GM12874 (cell line): ENCODE data around the gene SP6.

Experiments
- TF ChIP-seq, protein P1 (sequence below): IDR thresholded peaks from 2 replicates; pipeline ENCODE4 v1.5.1; 2011; ENCODE audit warnings: low read depth, mild to moderate bottlenecking, control low read depth, low read length, moderate library complexity; ENCODE audit not compliant: insufficient read depth

Gene SP6

DNA sequence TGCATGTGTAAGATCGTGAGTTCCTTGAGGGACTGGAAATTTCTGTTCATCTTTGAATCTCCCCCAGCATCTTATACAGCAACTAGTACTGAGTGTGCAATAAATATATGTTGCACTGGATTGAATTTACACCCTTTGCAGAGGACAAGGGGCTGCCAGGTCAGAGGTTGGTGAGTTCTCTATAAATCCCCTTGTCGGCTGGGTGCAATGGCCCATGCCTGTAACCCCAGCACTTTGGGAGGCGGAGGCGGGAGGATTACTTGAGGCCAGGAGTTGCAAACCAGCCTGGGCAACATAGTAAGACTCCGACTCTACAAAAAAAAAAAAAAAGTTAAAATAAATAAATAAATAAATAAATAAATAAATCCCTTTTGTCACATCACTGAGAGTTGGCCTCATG lies 9.4 kb upstream of the SP6 start:
- TF ChIP-seq, protein P1, sequence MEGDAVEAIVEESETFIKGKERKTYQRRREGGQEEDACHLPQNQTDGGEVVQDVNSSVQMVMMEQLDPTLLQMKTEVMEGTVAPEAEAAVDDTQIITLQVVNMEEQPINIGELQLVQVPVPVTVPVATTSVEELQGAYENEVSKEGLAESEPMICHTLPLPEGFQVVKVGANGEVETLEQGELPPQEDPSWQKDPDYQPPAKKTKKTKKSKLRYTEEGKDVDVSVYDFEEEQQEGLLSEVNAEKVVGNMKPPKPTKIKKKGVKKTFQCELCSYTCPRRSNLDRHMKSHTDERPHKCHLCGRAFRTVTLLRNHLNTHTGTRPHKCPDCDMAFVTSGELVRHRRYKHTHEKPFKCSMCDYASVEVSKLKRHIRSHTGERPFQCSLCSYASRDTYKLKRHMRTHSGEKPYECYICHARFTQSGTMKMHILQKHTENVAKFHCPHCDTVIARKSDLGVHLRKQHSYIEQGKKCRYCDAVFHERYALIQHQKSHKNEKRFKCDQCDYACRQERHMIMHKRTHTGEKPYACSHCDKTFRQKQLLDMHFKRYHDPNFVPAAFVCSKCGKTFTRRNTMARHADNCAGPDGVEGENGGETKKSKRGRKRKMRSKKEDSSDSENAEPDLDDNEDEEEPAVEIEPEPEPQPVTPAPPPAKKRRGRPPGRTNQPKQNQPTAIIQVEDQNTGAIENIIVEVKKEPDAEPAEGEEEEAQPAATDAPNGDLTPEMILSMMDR: no peak

DNA sequence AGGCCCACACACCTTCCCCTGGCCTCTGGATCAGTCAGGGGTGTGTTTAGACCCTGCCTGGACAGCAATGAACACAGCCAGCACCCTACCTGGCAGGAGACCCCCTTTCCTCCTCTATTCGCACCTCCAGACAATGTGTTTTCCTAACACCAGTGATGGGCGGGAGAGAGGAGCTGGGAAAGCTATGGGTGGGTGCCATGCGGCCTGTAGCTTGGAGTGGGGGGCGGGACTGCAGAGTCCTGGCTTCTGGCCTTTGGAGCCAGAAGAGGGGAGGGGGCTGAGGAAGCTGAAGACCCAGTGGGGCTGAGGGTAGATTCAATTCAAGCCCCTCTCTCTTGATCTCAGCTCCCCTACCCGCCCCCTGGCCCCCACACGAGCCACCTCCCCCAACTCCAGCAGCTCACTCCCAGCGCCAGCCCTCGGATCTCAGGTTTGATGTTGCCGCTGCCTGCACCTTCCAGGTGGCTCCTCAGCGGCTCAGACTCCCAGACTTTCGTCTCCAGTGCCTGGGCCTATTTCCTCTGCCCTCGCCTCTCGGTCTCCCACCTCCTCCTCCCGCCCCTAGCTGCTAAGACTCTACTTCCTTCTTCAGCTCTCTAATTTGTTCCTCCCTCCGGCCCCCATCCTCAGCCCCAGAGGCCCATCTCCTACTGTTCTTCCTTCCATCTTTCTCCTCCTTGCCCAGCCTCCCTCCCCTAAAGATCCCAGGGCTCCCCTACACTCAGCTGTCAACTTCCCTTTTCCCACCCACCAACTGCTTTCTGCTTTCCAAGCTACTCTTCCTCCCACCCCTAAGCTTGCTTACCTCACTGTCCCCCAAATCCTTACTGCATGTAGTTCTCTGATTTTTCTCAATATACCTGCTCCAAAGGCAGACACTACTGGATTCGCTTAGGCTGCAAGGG lies 6.8 kb upstream of the SP6 start:
- TF ChIP-seq, protein P1: no peak

DNA sequence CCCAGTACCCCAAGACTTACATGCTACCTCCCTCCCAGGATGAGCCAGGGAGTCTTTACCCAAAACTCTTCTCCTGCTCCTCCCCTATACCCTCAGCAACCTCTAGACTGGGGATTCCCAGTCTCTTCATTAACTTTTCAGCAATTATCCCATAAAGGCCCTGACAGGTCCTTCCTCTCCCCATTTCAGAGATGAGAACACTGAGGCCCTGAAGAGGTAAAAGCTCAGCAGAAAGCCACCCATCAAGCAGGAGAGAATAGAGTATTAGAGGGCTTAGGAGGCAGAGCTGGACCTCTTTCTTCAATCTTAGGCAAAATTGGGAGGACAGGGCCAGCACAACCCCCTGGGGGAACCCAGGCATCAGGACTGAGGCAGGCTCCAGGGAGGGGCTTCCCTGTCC lies 5.9 kb upstream of the SP6 start:
- TF ChIP-seq, protein P1: no peak

DNA sequence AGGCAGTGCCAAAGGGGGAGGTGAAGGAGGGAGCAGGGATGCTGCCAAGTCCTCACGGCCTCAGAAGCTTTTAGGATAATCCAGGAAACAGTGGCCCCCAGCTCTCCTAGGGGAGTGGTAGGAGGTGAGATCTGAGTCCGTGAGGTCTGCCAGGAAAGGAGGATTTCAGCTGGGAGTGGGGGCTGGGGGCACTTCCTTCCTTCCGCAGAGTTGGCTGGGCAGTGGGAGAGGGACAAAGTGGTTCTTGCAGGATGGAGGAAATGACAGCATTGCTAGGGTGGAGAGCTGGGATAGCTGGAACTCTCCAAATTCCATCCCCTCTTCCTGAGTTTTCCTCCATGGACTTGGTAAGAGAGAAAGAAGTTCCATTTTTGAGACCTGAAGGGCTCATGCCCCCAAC lies 4.8 kb upstream of the SP6 start:
- TF ChIP-seq, protein P1: no peak

DNA sequence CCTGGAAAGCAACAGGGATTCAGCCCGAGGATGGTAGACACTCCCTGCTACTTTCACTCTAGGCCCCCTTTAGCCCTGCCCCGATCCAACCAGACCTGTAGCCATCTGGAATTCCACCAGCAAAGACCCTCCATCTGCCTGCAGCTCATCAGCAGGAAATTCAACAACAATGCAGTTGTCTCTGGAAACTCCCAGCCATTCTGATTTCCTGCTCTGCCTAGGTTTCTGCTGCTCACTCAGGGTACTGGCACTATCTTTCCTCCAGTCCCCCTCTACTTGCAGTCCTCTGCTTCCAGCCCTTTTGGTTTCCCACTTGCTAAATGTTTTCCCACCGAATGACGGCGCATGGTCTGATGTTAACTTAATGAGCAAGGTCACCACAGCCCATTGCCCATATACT lies 2.7 kb upstream of the SP6 start:
- TF ChIP-seq, protein P1: no peak

DNA sequence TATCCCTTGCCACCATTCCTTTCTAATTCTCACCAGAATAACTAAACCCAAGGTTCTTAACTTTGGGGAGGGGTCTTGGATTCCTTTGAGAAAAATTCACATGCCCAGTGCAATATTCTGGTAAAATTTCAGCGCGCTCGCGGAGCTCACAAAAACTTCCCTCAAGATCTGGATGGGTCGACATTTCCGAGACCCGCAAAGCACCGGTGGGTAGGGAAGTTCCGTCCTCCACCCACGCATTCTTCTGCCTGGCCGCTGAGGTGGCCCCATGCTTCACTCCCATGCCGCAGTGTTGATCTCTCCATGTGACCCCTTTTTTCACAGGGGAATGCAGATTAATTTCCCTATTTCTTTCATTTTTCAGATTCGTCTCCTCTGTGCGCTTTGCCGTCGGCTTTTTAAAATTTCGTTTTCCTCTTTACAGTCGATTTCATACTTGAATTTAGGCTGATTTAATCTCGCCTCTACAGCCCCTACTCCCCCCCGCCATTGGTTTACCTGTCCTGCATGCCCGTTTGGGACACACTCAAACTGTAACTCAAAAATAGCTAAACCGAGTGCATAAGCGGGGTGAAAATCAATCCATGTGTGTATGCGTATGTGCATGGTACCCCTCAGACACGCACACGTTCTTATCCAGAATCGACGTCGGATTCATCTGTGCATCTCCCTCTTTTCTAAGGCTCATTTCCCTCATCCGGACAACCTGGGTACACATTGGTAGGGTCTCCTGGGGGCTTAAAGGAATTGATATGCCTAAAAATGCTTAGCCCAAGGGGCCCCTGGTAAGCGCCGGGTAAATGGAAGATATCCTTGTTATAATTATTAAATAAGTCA lies 1.4 kb upstream of the SP6 start:
- TF ChIP-seq, protein P1: no peak

DNA sequence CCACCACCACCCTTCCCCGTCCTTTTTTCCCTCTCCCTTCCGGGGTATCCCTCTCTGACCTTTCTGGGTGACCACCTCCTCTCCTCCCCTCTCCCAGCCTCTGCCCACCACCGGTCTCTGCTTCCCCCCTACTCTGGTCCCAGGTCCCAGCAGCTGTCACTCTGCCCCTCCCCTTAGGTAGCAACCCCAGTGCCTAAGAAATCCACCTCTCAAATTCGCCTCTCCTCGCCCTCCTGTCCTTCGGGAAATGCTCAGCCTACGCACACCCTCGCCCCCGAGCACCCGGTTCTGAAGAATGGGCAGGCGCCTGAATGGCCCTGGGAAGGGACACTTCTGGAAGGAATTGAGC lies 775 bp upstream of the SP6 start:
- TF ChIP-seq, protein P1: no peak
